ENCODE results near the gene NALCN. TPM values are rescaled to one million over a fixed set of nuclear protein-coding genes. Genes with fewer than 3 reads are reported as not detected.

The NALCN gene
- total and polyA plus RNA-seq, 2 of the 8 experiments (the other 6 are each of a cell fraction or from before 2014, with no cell fraction given) = 0.26 to 0.54 TPM

DNA sequence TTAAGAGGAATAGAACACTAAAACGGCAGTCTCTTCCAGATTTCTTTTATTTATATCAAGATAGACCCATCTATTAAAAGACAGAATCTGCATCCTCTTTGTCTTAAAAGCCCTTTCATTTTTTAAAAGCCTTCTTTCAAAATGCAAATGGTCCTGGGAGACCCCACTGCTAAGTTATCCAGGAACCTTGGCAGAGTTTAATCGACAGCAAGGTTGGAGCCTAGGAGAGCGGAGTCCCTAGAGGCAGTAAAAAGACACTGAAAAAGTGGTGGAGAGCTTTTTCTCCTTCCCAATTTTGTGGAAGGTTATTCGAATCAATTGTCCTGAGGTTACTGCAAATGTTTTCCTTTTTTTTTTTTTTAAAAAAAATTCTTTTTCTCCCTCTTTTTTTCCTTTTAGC lies 294.7 kb downstream of the NALCN start:
- no peak overlapping the region for H2AK5ac ChIP-seq (ENCODE audit: low read depth, low read length)
- 0 out of 4 replicates have a peak overlapping the region, but pooled peaks of 1 of the 2 experiments have one; percentile 3 for H3K4me2 ChIP-seq (ENCODE audit: insufficient read depth in 1 of 2, low read depth in 2 of 2, low read length in 2 of 2)
- no peaks in the 10 kb centered on the region for H3K36me3 ChIP-seq (ENCODE audit: control insufficient read depth in 2 of 4, insufficient read depth in 4 of 4, low read length in 3 of 4)
- no peak overlapping the region for H4K91ac ChIP-seq (replicated peaks; ENCODE audit: insufficient read length, low read length)
- DNase-seq (ENCODE audit: low read depth in 1 of 2, low spot score in 2 of 2) = no peak
- no peaks in the 10 kb centered on the region for H3K23me2 ChIP-seq (ENCODE audit: low read depth, low read length)
- H3K56ac ChIP-seq (replicated peaks; ENCODE audit: insufficient read length, low read depth, low read length) = no peak overlapping the region
- H3K9me3 ChIP-seq (ENCODE audit: insufficient read depth in 2 of 2, low read depth in 1 of 2, low read length in 1 of 2) = no peaks in the 10 kb centered on the region
- H4K20me1 ChIP-seq (replicated peaks in 1 of 2; ENCODE audit: control insufficient read depth in 1 of 2, insufficient read depth in 2 of 2, low read length in 2 of 2) = no peaks in the 10 kb centered on the region
- no peak overlapping the region for H2BK120ac ChIP-seq (replicated peaks; ENCODE audit: low read depth, low read length)
- no peak overlapping the region for H4K8ac ChIP-seq (ENCODE audit: extremely low read depth, insufficient read depth, low read length)
- no peak overlapping the region for H2BK20ac ChIP-seq (ENCODE audit: low read length)
- H3K18ac ChIP-seq (ENCODE audit: extremely low read depth, low read length) = no peak overlapping the region
- no peak overlapping the region for H3K9ac ChIP-seq (replicated peaks in 1 of 4; ENCODE audit: extremely low read depth in 1 of 4, low read depth in 3 of 4, low read length in 3 of 4)
- no peak overlapping the region for H3K23ac ChIP-seq (ENCODE audit: insufficient read length)
- CTCF ChIA-PET (ENCODE audit: partially characterized antibody) = interaction anchor here (0.7 to 1.9 kb wide), 4 partner anchors 20 to 232 kb away, joined by 3 to 4 read pairs (median 3); no protein-coding TSS in a partner anchor
- FAIRE-seq = peak; percentile 55
- H2BK15ac ChIP-seq (ENCODE audit: low read length) = no peak overlapping the region
- no peak overlapping the region for H2BK12ac ChIP-seq (ENCODE audit: low read depth, low read length)
- POLR2A ChIA-PET (ENCODE audit: partially characterized antibody) = no interaction called here
- peak overlapping the region in 1 of 4 experiments; percentile 28; a peak in 1 of 8 replicates for H3K4me3 ChIP-seq (ENCODE audit: extremely low read depth in 1 of 4, insufficient read depth in 2 of 4, low read depth in 3 of 4, low read length in 4 of 4)
- H3K79me2 ChIP-seq (ENCODE audit: control insufficient read depth in 1 of 2, insufficient read depth in 2 of 2, low read length in 2 of 2) = no peaks in the 10 kb centered on the region
- H3K4ac ChIP-seq (replicated peaks; ENCODE audit: insufficient read length, low read depth, low read length) = no peak overlapping the region
- H4K5ac ChIP-seq (ENCODE audit: insufficient read length, low read depth, low read length) = no peak overlapping the region
- no peaks in the 10 kb centered on the region for H3K27me3 ChIP-seq (replicated peaks in 1 of 4; ENCODE audit: control insufficient read depth in 3 of 4, extremely low read depth in 1 of 4, insufficient read depth in 3 of 4, low read length in 3 of 4)
- peaks cover 4 to 13% (median 9%) of the 10 kb centered on the region in 4 experiments; a peak in 6 of 7 replicates for H3K4me1 ChIP-seq (replicated peaks in 1 of 4; ENCODE audit: control insufficient read depth in 3 of 4, insufficient read depth in 4 of 4, low read length in 3 of 4)
- 14% methylated on average over 4 of the region's 4 CpGs; no CpG with 5 or more reads in 1 of the 2 experiments for WGBS, 2 experiments (ENCODE audit: extremely low coverage in 1 of 2, insufficient coverage in 1 of 2, insufficient read length in 1 of 2, insufficient replicate concordance in 2 of 2, low coverage in 1 of 2, low lambda C conversion rate in 2 of 2, missing lambda C conversion rate in 1 of 2)
- H3K27ac ChIP-seq (ENCODE audit: low read depth, low read length) = no peak overlapping the region
- H2BK5ac ChIP-seq (ENCODE audit: low read depth, low read length) = 0 out of 2 replicates have a peak overlapping the region, but pooled peaks have one; percentile 87
- no peak overlapping the region for H3K14ac ChIP-seq (ENCODE audit: insufficient read length)
- H2AFZ ChIP-seq (ENCODE audit: low read length) = no peak overlapping the region
- no peaks in the 10 kb centered on the region for H3K79me1 ChIP-seq (ENCODE audit: low read depth, low read length)

Measured in H1 (cell line).